H9 (cell line): ENCODE data around the gene CCDC124. TPM values are rescaled to one million over a fixed set of nuclear protein-coding genes. Genes with fewer than 3 reads are reported as not detected.
A peak's percentile ranks its signal among the peaks of the same experiment; 100 is the strongest.

ENCODE experiments used
- DNase-seq: peaks from one replicate; pipeline ENCODE4 v3.0.0-alpha.2; 2017
- H2AFZ ChIP-seq: one replicate; pipeline ENCODE4 v1.6.1; 2013; ENCODE audit warnings: mild to moderate bottlenecking, low read length, control low read depth, moderate library complexity
- H2AK5ac ChIP-seq: 2 replicates; pipeline ENCODE4 v1.6.1; 2013; ENCODE audit warnings: low read length, control low read depth, mixed read lengths; ENCODE audit not compliant: insufficient read length
- H2BK120ac ChIP-seq: one replicate; pipeline ENCODE4 v1.6.1; 2013; ENCODE audit warnings: low read depth, mild to moderate bottlenecking, low read length, control low read depth, inconsistent platforms; ENCODE audit not compliant: poor library complexity, severe bottlenecking
- H2BK12ac ChIP-seq: 2 replicates; pipeline ENCODE4 v1.6.1; 2013; ENCODE audit warnings: low read length, control low read depth, mixed read lengths, low read depth; ENCODE audit not compliant: insufficient read length
- H2BK15ac ChIP-seq: 2 replicates; pipeline ENCODE4 v1.6.1; 2013; ENCODE audit warnings: low read depth, low read length, control low read depth
- H2BK20ac ChIP-seq: one replicate; pipeline ENCODE4 v1.6.1; 2013; ENCODE audit warnings: low read depth, mild to moderate bottlenecking, low read length, control low read depth, inconsistent platforms; ENCODE audit not compliant: poor library complexity, severe bottlenecking
- H2BK5ac ChIP-seq: 2 replicates; pipeline ENCODE4 v1.6.1; 2013; ENCODE audit warnings: low read length, control low read depth, mixed read lengths; ENCODE audit not compliant: insufficient read length
- H3K14ac ChIP-seq: 2 replicates; pipeline ENCODE4 v1.6.1; 2013; ENCODE audit warnings: low read length, control low read depth; ENCODE audit not compliant: insufficient read depth
- H3K18ac ChIP-seq: 2 replicates; pipeline ENCODE4 v1.6.1; 2013; ENCODE audit warnings: low read depth, mild to moderate bottlenecking, mixed read lengths, low read length, control low read depth; ENCODE audit not compliant: insufficient read length
- H3K23ac ChIP-seq: 2 replicates; pipeline ENCODE4 v1.6.1; 2013; ENCODE audit warnings: low read length, control low read depth, mixed read lengths, low read depth; ENCODE audit not compliant: insufficient read length
- H3K23me2 ChIP-seq: 2 replicates; pipeline ENCODE4 v1.6.1; 2013; ENCODE audit warnings: low read depth, mild to moderate bottlenecking, mixed read lengths, low read length, control low read depth; ENCODE audit not compliant: insufficient read length, poor library complexity, severe bottlenecking
- H3K27ac ChIP-seq: 2 replicates; pipeline ENCODE4 v1.5.1; 2013; ENCODE audit warnings: low read length, control low read depth, mixed read lengths, low read depth; ENCODE audit not compliant: insufficient read length
- H3K27me3 ChIP-seq: 2 replicates; pipeline ENCODE4 v1.6.1; 2013; ENCODE audit warnings: low read length, control low read depth, inconsistent platforms; ENCODE audit not compliant: insufficient read depth
- H3K4ac ChIP-seq: 2 replicates; pipeline ENCODE4 v1.6.1; 2013; ENCODE audit warnings: low read depth, mild to moderate bottlenecking, control low read depth, inconsistent platforms, low read length, moderate library complexity
- H3K4me1 ChIP-seq: 2 replicates; pipeline ENCODE4 v1.6.1; 2013; ENCODE audit warnings: low read length, control low read depth, inconsistent platforms; ENCODE audit not compliant: insufficient read depth
- H3K4me2 ChIP-seq: 2 replicates; pipeline ENCODE4 v1.6.1; 2013; ENCODE audit warnings: low read length, control low read depth, mixed read lengths; ENCODE audit not compliant: insufficient read length, insufficient read depth
- H3K56ac ChIP-seq: 2 replicates; pipeline ENCODE4 v1.6.1; 2013; ENCODE audit warnings: low read depth, mild to moderate bottlenecking, mixed read lengths, low read length, control low read depth; ENCODE audit not compliant: insufficient read length
- H3K79me1 ChIP-seq: 2 replicates; pipeline ENCODE4 v1.6.1; 2013; ENCODE audit warnings: low read depth, mild to moderate bottlenecking, moderate library complexity, low read length, control low read depth, inconsistent platforms; ENCODE audit not compliant: insufficient read depth, poor library complexity, severe bottlenecking
- H3K79me2 ChIP-seq: 2 replicates; pipeline ENCODE4 v1.6.1; 2013; ENCODE audit warnings: low read length, control low read depth, inconsistent platforms; ENCODE audit not compliant: insufficient read depth
- H3K9ac ChIP-seq: 2 replicates; pipeline ENCODE4 v1.6.1; 2013; ENCODE audit warnings: low read length, control low read depth, mixed read lengths; ENCODE audit not compliant: insufficient read length; ENCODE audit errors: extremely low read depth
- H3K9me3 ChIP-seq: one replicate; pipeline ENCODE4 v1.6.1; 2013; ENCODE audit warnings: low read depth, low read length, inconsistent platforms; ENCODE audit not compliant: control insufficient read depth
- H3T11ph ChIP-seq: one replicate; pipeline ENCODE4 v1.6.1; 2013; ENCODE audit warnings: mild to moderate bottlenecking, low read length, control low read depth, inconsistent platforms
- H4K20me1 ChIP-seq: one replicate; pipeline ENCODE4 v1.6.1; 2013; ENCODE audit not compliant: control insufficient read depth, insufficient read length, insufficient read depth
- H4K5ac ChIP-seq: 2 replicates; pipeline ENCODE4 v1.6.1; 2013; ENCODE audit warnings: low read depth, mild to moderate bottlenecking, mixed read lengths, low read length, control low read depth; ENCODE audit not compliant: insufficient read length
- H4K8ac ChIP-seq: replicated peaks from 2 replicates; pipeline ENCODE4 v1.6.1; 2013; ENCODE audit warnings: low read length, control low read depth, mixed read lengths, low read depth; ENCODE audit not compliant: insufficient read length
- H4K91ac ChIP-seq: 2 replicates; pipeline ENCODE4 v1.6.1; 2013; ENCODE audit warnings: low read depth, mild to moderate bottlenecking, moderate library complexity, mixed read lengths, low read length, control low read depth; ENCODE audit not compliant: insufficient read length
- H3K27ac Mint-ChIP-seq, 3 experiments: 2 replicates in 2 of 3; 3 replicates in 1 of 3; pipeline ENCODE4 v1.8.0; 2020 to 2021; ENCODE audit warnings: mixed read lengths in 3 of 3, mild to moderate bottlenecking in 1 of 3, moderate library complexity in 1 of 3
- H3K27me3 Mint-ChIP-seq: 2 replicates; pipeline ENCODE4 v1.8.0; 2021; ENCODE audit warnings: low read depth, mild to moderate bottlenecking, moderate library complexity, mixed read lengths
- H3K36me3 Mint-ChIP-seq, 3 experiments: 2 replicates in 2 of 3; 3 replicates in 1 of 3; pipeline ENCODE4 v1.8.0; 2020 to 2021; ENCODE audit warnings: low read depth in 3 of 3, mixed read lengths in 3 of 3; ENCODE audit not compliant: insufficient read depth in 1 of 3
- H3K4me1 Mint-ChIP-seq, 2 experiments: 2 replicates each; pipeline ENCODE4 v1.8.0; 2020; ENCODE audit warnings: mixed read lengths in 2 of 2
- H3K4me3 Mint-ChIP-seq, 2 experiments: 2 replicates in 1 of 2; 3 replicates in 1 of 2; pipeline ENCODE4 v1.8.0; 2020 to 2021; ENCODE audit warnings: mild to moderate bottlenecking in 2 of 2, mixed read lengths in 2 of 2, moderate library complexity in 1 of 2
- H3K9me3 Mint-ChIP-seq, 2 experiments: 2 replicates in 1 of 2; 3 replicates in 1 of 2; pipeline ENCODE4 v1.8.0; 2020; ENCODE audit warnings: mild to moderate bottlenecking in 2 of 2, mixed read lengths in 2 of 2, moderate library complexity in 1 of 2
- WGBS: extraction: QIAGEN DNeasy Blood & Tissue Kit; methylation state at CpG from one replicate; pipeline ENCODE4 v1.1.7; 2013; ENCODE audit warnings: missing lambda C conversion rate, low lambda C conversion rate, mixed read lengths; ENCODE audit not compliant: insufficient read length; ENCODE audit errors: extremely low coverage; 5-methylcytosine and 5-hydroxymethylcytosine counted together
- total RNA-seq: library from RNA; stranded (reverse); gene quantifications from 2 replicates; pipeline ENCODE4 v1.2.1, GENCODE V29; 2021
- TF ChIP-seq, protein P1 (sequence below): fragments of 200-600 bp; sonication (generic); conservative IDR thresholded peaks from 3 replicates; pipeline ENCODE4 v1.8.0; 2021; ENCODE audit warnings: antibody characterized with exemption, mild to moderate bottlenecking

CCDC124 gene
- total RNA-seq, 1 experiment from 2014 or later, result 119 TPM

DNA sequence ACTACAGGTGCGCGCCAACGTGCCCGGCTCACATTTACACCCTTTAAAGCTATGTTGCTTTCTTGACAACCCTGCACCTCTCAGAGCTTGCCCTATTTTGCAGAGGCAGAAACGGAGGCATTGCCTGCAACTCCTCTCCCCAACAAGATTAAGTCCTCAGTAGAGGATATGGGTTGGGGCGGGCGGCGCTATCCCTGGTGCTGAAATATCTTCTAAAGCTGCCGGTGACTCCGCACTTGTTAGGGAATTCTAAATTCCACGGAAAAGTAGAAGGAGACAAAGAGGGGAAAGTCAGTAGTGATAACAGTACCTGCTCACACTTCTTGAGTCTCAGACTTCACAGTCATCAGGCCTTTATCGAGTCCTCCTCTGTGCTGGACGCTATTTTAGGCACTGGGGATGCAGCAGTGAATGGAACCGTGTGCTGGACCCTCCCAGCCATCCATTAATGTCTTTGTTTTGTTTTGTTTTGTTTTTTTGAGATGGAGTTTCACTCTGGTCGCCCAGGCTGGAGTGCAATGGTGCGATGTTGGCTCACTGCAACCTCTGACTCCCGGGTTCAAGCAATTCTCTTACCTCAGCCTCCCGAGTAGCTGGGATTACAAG lies 43.1 kb upstream of the CCDC124 start:
- no peaks in the 10 kb centered on the region for H4K20me1 ChIP-seq
- no peaks in the 10 kb centered on the region for H3K79me1 ChIP-seq
- Mint-ChIP-seq H3K27me3 (peaks cover 15% of the 10 kb centered on the region), H3K27ac (no peak overlapping the region; a peak in 1 of 7 replicates), H3K9me3 (no peaks in the 10 kb centered on the region; a peak in 2 of 5 replicates), H3K4me3 (no peak overlapping the region), H3K4me1 (peaks cover 6 to 12% of the 10 kb centered on the region in 2 experiments), H3K36me3 (no peaks in the 10 kb centered on the region)
- no peaks in the 10 kb centered on the region for H3K27me3 ChIP-seq
- no peak overlapping the region for H4K8ac ChIP-seq
- no CpG with 5 or more reads among the region's 18 CpGs for WGBS
- H4K5ac ChIP-seq, result no peak overlapping the region
- TF ChIP-seq, protein P1, sequence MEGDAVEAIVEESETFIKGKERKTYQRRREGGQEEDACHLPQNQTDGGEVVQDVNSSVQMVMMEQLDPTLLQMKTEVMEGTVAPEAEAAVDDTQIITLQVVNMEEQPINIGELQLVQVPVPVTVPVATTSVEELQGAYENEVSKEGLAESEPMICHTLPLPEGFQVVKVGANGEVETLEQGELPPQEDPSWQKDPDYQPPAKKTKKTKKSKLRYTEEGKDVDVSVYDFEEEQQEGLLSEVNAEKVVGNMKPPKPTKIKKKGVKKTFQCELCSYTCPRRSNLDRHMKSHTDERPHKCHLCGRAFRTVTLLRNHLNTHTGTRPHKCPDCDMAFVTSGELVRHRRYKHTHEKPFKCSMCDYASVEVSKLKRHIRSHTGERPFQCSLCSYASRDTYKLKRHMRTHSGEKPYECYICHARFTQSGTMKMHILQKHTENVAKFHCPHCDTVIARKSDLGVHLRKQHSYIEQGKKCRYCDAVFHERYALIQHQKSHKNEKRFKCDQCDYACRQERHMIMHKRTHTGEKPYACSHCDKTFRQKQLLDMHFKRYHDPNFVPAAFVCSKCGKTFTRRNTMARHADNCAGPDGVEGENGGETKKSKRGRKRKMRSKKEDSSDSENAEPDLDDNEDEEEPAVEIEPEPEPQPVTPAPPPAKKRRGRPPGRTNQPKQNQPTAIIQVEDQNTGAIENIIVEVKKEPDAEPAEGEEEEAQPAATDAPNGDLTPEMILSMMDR, result no peak
- H3T11ph ChIP-seq, result no peak overlapping the region
- H3K79me2 ChIP-seq, result no peaks in the 10 kb centered on the region
- peak; percentile 77 for DNase-seq
- no peak overlapping the region for H2BK20ac ChIP-seq
- no peak overlapping the region for H2AFZ ChIP-seq
- no peaks in the 10 kb centered on the region for H3K23me2 ChIP-seq
- H2BK12ac ChIP-seq, result no peak overlapping the region
- H2BK15ac ChIP-seq, result no peak overlapping the region
- H3K9ac ChIP-seq, result no peak overlapping the region
- no peak overlapping the region for H2AK5ac ChIP-seq
- no peak overlapping the region for H3K27ac ChIP-seq
- H3K18ac ChIP-seq, result no peak overlapping the region
- H2BK120ac ChIP-seq, result no peak overlapping the region
- no peak overlapping the region for H3K14ac ChIP-seq
- no peaks in the 10 kb centered on the region for H3K9me3 ChIP-seq
- H3K4me1 ChIP-seq, result no peaks in the 10 kb centered on the region
- no peak overlapping the region for H3K4ac ChIP-seq
- no peak overlapping the region for H3K23ac ChIP-seq
- no peak overlapping the region for H2BK5ac ChIP-seq
- H4K91ac ChIP-seq, result no peak overlapping the region
- no peak overlapping the region for H3K4me2 ChIP-seq
- no peak overlapping the region for H3K56ac ChIP-seq
